Mucosa of rectum (tissue), 2 donors: Measurements from ENCODE around the gene DMD.

Source experiments
- H3K27ac ChIP-seq, 2 donors: one replicate each; pipeline ENCODE4 v1.7.0; 2013; ENCODE audit warnings: inconsistent platforms in 2 of 2, low read depth in 2 of 2, low read length in 2 of 2
- H3K27me3 ChIP-seq, 2 donors: one replicate each; pipeline ENCODE4 v1.7.0; 2013; ENCODE audit warnings: low read length in 2 of 2; ENCODE audit not compliant: control insufficient read depth in 2 of 2, insufficient read depth in 2 of 2
- H3K36me3 ChIP-seq, 2 donors: one replicate each; pipeline ENCODE4 v1.7.0; 2013; ENCODE audit warnings: low read length in 2 of 2; ENCODE audit not compliant: control insufficient read depth in 2 of 2, insufficient read depth in 2 of 2
- H3K4me1 ChIP-seq, 2 donors: one replicate each; pipeline ENCODE4 v1.7.0; 2013; ENCODE audit warnings: low read length in 2 of 2, mild to moderate bottlenecking in 1 of 2; ENCODE audit not compliant: control insufficient read depth in 2 of 2, insufficient read depth in 2 of 2
- H3K4me3 ChIP-seq, 2 donors: one replicate each; pipeline ENCODE4 v1.7.0; 2013; ENCODE audit warnings: low read length in 2 of 2
- H3K9ac ChIP-seq, 2 donors: one replicate each; pipeline ENCODE4 v1.7.0; 2013; ENCODE audit warnings: low read length in 2 of 2, low read depth in 1 of 2, mild to moderate bottlenecking in 1 of 2
- H3K9me3 ChIP-seq, 2 donors: one replicate each; pipeline ENCODE4 v1.7.0; 2013; ENCODE audit warnings: low read length in 2 of 2; ENCODE audit not compliant: control insufficient read depth in 2 of 2
- donor health status: healthy.
- donor health status: Normal muscosa, but diverticular disease.

Gene DMD

GRCh38 chrX:31376408-31377022 is 1834.8 kb downstream of the DMD start:
- Histone ChIP-seq H3K4me3 (no peak overlapping the region), H3K36me3 (no peaks in the 10 kb centered on the region), H3K27ac (no peak overlapping the region), H3K9me3 (no peaks in the 10 kb centered on the region), H3K9ac (no peak overlapping the region), H3K27me3 (no peaks in the 10 kb centered on the region), H3K4me1 (no peaks in the 10 kb centered on the region)

GRCh38 chrX:31374786-31375185 is 1836.6 kb downstream of the DMD start:
- no peaks in the 10 kb centered on the region for H3K27me3 ChIP-seq
- no peaks in the 10 kb centered on the region for H3K4me1 ChIP-seq
- no peaks in the 10 kb centered on the region for H3K36me3 ChIP-seq
- no peaks in the 10 kb centered on the region for H3K9me3 ChIP-seq
- H3K9ac ChIP-seq = no peak overlapping the region
- H3K27ac ChIP-seq = no peak overlapping the region
- H3K4me3 ChIP-seq = no peak overlapping the region

DNA sequence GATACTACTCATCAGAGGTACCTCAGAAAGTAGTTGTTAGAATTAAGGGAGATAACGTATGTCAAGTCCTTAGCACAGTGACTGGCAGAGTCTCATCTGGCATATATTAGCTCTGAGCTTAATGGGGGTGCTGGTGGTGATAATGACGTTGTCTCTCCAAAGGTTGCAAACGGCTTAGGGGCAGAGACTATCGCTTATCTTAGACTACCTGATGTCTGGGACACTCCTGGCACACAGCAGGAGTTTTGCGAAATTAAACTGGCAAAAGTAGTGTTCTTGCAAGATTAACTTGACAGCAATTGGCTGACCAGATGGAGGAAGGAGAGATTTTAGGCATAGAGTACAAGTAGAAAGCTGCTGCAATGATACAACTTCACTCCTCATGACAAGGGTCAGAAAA is 1839.4 kb downstream of the DMD start:
- H3K4me3 ChIP-seq = no peak overlapping the region
- H3K27ac ChIP-seq = no peak overlapping the region
- H3K4me1 ChIP-seq = no peaks in the 10 kb centered on the region
- no peaks in the 10 kb centered on the region for H3K27me3 ChIP-seq
- H3K9me3 ChIP-seq = no peaks in the 10 kb centered on the region
- no peaks in the 10 kb centered on the region for H3K36me3 ChIP-seq
- H3K9ac ChIP-seq = no peak overlapping the region

DNA sequence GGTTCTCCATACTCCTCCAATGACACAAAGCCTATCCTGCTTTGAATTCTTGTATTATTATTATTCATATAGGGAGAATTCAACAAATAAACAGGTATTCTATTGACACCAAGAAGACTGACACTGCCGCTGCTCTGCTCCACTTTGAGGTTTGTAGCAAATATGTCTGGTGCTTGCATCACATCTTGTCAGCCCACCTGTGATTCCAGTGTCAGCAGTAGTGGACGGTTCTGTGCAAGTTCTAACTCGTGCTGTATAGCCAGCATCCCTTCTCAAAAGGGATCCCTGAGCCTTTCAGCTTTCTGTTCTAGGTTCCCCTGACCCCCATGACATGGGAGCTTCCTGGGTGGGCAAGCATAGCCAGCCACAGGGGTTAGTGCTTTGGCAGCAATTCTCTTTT is 1843.5 kb downstream of the DMD start:
- no peaks in the 10 kb centered on the region for H3K27me3 ChIP-seq
- H3K4me1 ChIP-seq = no peaks in the 10 kb centered on the region
- no peak overlapping the region for H3K4me3 ChIP-seq
- no peak overlapping the region for H3K27ac ChIP-seq
- no peaks in the 10 kb centered on the region for H3K9me3 ChIP-seq
- H3K9ac ChIP-seq = no peak overlapping the region
- no peaks in the 10 kb centered on the region for H3K36me3 ChIP-seq

GRCh38 chrX:31366041-31366440 is 1845.3 kb downstream of the DMD start:
- H3K9ac ChIP-seq = no peak overlapping the region
- no peaks in the 10 kb centered on the region for H3K9me3 ChIP-seq
- H3K27me3 ChIP-seq = no peaks in the 10 kb centered on the region
- no peaks in the 10 kb centered on the region for H3K36me3 ChIP-seq
- no peak overlapping the region for H3K4me3 ChIP-seq
- H3K4me1 ChIP-seq = no peaks in the 10 kb centered on the region
- no peak overlapping the region for H3K27ac ChIP-seq

GRCh38 chrX:31356275-31357212 is 1854.8 kb downstream of the DMD start:
- H3K4me3 ChIP-seq = no peak overlapping the region
- H3K27ac ChIP-seq = no peak overlapping the region
- H3K9me3 ChIP-seq = no peaks in the 10 kb centered on the region
- no peak overlapping the region for H3K9ac ChIP-seq
- H3K27me3 ChIP-seq = no peaks in the 10 kb centered on the region
- no peaks in the 10 kb centered on the region for H3K36me3 ChIP-seq
- no peaks in the 10 kb centered on the region for H3K4me1 ChIP-seq

- H3K27ac ChIP-seq = no peak overlapping the region
- no peaks in the 10 kb centered on the region for H3K4me1 ChIP-seq
- no peaks in the 10 kb centered on the region for H3K36me3 ChIP-seq
- H3K9ac ChIP-seq = no peak overlapping the region
- no peaks in the 10 kb centered on the region for H3K27me3 ChIP-seq
- H3K4me3 ChIP-seq = no peak overlapping the region
- H3K9me3 ChIP-seq = no peaks in the 10 kb centered on the region
Observed at GRCh38 chrX:31355206-31355955, 1856.0 kb downstream of the DMD start.

DNA sequence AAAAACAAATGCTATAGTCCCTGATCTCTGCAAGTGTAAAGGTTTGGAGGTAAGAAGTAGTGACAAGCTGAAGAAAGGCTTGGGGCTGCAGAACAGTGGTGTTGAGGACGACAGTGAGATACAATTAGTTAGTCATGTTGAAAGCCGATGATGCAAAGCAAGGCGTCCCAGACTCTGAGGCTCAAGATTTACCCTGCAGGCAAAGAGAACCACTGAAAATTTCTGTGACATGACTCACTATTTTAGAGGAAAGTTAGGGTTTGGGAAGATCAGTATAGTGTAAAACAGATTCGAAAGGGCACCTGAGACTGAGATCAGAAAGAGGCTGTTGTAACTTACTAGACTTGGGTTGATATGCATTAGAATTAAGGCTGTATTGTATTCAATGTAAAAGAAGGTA is 1858.3 kb downstream of the DMD start:
- Histone ChIP-seq H3K4me3 (no peak overlapping the region), H3K9ac (no peak overlapping the region), H3K27me3 (no peaks in the 10 kb centered on the region), H3K9me3 (no peaks in the 10 kb centered on the region), H3K4me1 (no peaks in the 10 kb centered on the region), H3K36me3 (no peaks in the 10 kb centered on the region), H3K27ac (no peak overlapping the region)

DNA sequence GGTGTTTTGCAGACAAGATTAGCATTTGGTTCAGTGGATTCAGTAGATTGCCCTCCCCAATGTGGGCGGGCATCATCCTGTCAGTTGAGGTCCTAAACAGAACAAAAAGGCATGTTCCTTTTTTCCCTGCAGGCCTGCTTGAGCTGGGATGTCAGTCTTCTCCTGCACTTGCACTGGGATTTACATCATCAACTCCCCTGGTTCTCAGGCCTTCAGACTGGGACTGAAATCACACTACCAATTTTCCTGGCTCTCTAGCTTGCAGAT is 1860.6 kb downstream of the DMD start:
- Histone ChIP-seq H3K27ac (no peak overlapping the region), H3K27me3 (no peaks in the 10 kb centered on the region), H3K4me3 (no peak overlapping the region), H3K4me1 (no peaks in the 10 kb centered on the region), H3K36me3 (no peaks in the 10 kb centered on the region), H3K9ac (no peak overlapping the region), H3K9me3 (no peaks in the 10 kb centered on the region)

- Histone ChIP-seq H3K36me3 (no peaks in the 10 kb centered on the region), H3K27ac (no peak overlapping the region), H3K9ac (no peak overlapping the region), H3K9me3 (no peaks in the 10 kb centered on the region), H3K27me3 (no peaks in the 10 kb centered on the region), H3K4me1 (no peaks in the 10 kb centered on the region), H3K4me3 (no peak overlapping the region)
Observed at GRCh38 chrX:31349515-31349914, 1861.8 kb downstream of the DMD start.
